Measurements from ENCODE around the gene MECR.

- TF ChIP-seq CTCF (optimal IDR thresholded peaks at IDR 0.05 in 1 of 3, IDR thresholded peaks at IDR 0.05 in 1 of 3, conservative IDR thresholded peaks at IDR 0.05 in 1 of 3; ENCODE audit: extremely low read depth in 1 of 3, insufficient read depth in 2 of 3, low read length in 3 of 3) (no peak), EZH2 (IDR thresholded peaks at IDR 0.05; ENCODE audit: low read length) (no peak)
Measured at GRCh38 chr1:29208442-29208841, 22.3 kb downstream of the MECR start.

Measured in keratinocyte (primary cell).